RWPE2 (cell line): ENCODE data around the gene KLRC2.
"Not testable (repeated sequence)": the region's sequence is repeated elsewhere in the genome, so short reads cannot be mapped to it uniquely, and the experiment has no call there.

Source experiments
- ATAC-seq: fragments of 200-7000 bp; cut with Tn5 transposase; 3 replicates; pipeline ENCODE4 v1.9.1; 2021; ENCODE audit warnings: low read depth
- DNase-seq: peaks from one replicate; pipeline ENCODE4 v3.0.0-alpha.2; 2020; ENCODE audit warnings: low spot score
- H3K27ac ChIP-seq: fragments of 450-650 bp; 2 replicates; pipeline ENCODE4 v1.5.1; 2017; ENCODE audit warnings: mild to moderate bottlenecking; ENCODE audit not compliant: poor library complexity, severe bottlenecking
- H3K27me3 ChIP-seq: fragments of 250-450 bp; sonication (Bioruptor Pico); 2 replicates; pipeline ENCODE4 v1.5.1; 2021; ENCODE audit warnings: mild to moderate bottlenecking, moderate library complexity; ENCODE audit not compliant: insufficient read depth, poor library complexity, severe bottlenecking
- H3K36me3 ChIP-seq: fragments of 250-450 bp; sonication (Bioruptor Pico); 2 replicates; pipeline ENCODE4 v1.5.1; 2020; ENCODE audit warnings: low read depth, mild to moderate bottlenecking, moderate library complexity
- H3K4me1 ChIP-seq: fragments of 250-450 bp; sonication (Bioruptor Pico); 2 replicates; pipeline ENCODE4 v1.5.1; 2021; ENCODE audit warnings: mild to moderate bottlenecking, moderate library complexity; ENCODE audit not compliant: insufficient read depth, poor library complexity, severe bottlenecking
- H3K4me3 ChIP-seq: fragments of 250-450 bp; sonication (Bioruptor Pico); 2 replicates; pipeline ENCODE4 v1.5.1; 2021; ENCODE audit warnings: mild to moderate bottlenecking, moderate library complexity; ENCODE audit not compliant: severe bottlenecking
- H3K9me3 ChIP-seq: fragments of 250-450 bp; sonication (Bioruptor Pico); 2 replicates; pipeline ENCODE4 v1.5.1; 2021; ENCODE audit warnings: mild to moderate bottlenecking, moderate library complexity; ENCODE audit not compliant: severe bottlenecking
- TF ChIP-seq, protein P1 (sequence below): fragments of 450-650 bp; IDR thresholded peaks from one replicate; pipeline ENCODE4 v1.5.1; 2017; ENCODE audit warnings: mild to moderate bottlenecking, moderate library complexity; ENCODE audit not compliant: poor library complexity, severe bottlenecking

KLRC2 gene

DNA sequence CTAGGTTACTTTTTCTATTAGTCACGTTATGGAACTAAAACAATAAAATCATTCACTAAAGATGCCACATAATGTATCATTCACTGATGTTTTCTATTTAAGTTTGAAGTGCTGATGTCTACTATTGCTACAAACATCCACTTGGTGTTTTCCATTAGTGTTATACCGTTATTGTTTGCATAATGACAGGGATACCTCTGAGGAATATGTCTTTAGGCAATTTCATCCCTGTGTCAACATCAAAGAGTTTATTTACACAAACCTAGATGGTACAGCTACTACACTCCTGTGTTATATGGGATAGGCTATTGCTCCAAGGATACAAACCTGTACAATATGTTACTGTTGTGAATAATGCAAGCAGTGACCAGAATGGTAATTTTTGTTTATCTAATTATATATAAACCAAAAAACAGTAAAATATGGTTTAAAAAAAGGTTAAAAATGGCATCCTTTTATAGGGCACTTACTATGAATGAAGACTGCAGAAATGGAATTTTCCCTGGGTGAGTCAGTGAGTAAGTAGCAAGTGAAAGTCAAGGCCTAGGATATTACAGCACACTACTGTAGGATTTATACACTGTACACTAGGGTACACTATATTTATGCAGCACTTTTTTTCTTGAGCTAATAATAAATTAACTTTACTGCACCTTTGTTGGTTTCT lies 3.9 kb upstream of the KLRC2 start:
- ATAC-seq = peak; percentile 82
- not testable (repeated sequence) for H3K4me1 ChIP-seq, DNase-seq, H3K4me3 ChIP-seq, H3K27me3 ChIP-seq, H3K27ac ChIP-seq, H3K36me3 ChIP-seq, H3K9me3 ChIP-seq

DNA sequence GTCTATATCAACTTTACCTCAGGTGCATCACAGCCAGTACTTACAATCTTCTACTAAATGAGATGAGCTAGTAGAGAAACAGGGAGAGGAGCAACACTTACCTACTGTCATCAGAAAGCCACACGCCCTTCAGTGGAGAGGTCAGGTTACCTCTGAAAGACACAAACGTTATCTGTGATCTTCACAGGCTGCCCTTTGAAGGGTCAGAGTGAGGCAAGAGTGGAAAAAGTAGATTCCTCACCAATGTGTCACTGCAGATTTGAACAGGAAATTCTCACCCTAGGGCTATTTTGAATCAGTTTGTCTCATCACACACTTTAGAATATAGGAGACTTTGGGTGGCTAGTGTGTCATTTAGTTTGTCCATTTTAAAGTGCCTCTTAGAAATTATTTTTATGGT lies 1.8 kb upstream of the KLRC2 start:
- H3K4me1 ChIP-seq, H3K4me3 ChIP-seq, H3K36me3 ChIP-seq, H3K27me3 ChIP-seq, H3K9me3 ChIP-seq, H3K27ac ChIP-seq, DNase-seq: not testable (repeated sequence)
- ATAC-seq = peak; percentile 60

DNA sequence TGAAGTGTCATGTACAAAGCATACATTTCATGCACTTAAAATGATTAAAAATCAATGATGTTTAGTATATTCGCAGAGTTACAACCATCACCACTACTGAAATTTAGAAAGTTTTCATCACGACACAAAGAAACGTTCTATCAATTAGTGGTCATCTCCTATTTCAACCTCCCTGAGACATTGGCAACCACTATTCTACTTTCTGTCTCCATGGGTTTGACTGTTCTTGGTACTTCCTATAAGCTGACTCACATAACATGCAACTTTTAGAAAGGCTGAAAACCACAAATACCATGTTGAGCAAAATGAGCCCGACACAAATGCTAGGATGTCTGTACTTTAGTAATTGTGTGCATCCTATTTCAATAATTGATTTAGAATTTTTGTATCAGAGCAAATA lies 5.2 kb downstream of the KLRC2 start:
- not testable (repeated sequence) for H3K4me1 ChIP-seq

DNA sequence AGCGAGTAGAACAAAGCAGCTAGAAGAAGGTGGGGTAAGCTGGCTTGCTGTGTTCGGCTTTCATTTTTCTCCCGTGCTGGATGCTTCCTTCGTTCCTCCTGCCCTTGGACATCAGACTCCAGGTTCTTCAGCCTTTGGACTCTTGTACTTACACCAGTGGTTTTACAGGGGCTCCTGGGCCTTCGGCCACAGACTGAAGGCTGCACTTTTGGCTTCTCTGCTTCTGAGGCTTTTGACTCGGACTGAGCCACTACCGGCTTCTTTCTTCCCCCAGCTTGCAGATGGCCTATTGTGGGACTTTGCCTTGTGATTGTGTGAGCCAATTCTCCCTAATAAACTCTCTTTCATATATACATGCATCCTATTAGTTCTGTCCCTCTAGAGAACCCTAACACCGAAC lies 9.9 kb downstream of the KLRC2 start:
- not testable (repeated sequence) for H3K27me3 ChIP-seq, ATAC-seq, H3K4me1 ChIP-seq, H3K4me3 ChIP-seq, H3K27ac ChIP-seq, DNase-seq, H3K36me3 ChIP-seq, H3K9me3 ChIP-seq

More for the DNA sequence above, 5.2 kb downstream of the KLRC2 start:
- ATAC-seq, H3K36me3 ChIP-seq, DNase-seq, H3K27me3 ChIP-seq, H3K9me3 ChIP-seq, H3K4me3 ChIP-seq, H3K27ac ChIP-seq: not testable (repeated sequence)

DNA sequence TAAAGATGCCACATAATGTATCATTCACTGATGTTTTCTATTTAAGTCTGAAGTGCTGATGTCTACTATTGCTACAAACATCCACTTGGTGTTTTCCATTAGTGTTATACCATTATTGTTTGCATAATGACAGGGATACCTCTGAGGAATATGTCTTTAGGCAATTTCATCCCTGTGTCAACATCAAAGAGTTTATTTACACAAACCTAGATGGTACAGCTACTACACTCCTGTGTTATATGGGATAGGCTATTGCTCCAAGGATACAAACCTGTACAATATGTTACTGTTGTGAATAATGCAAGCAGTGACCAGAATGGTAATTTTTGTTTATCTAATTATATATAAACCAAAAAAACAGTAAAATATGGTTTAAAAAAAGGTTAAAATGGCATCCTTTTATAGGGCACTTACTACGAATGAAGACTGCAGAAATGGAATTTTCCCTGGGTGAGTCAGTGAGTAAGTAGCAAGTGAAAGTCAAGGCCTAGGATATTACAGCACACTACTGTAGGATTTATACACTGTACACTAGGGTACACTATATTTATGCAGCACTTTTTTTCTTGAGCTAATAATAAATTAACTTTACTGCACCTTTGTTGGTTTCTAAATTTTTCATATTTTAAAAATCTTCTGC lies 11.4 kb downstream of the KLRC2 start:
- not testable (repeated sequence) for H3K27me3 ChIP-seq, H3K36me3 ChIP-seq, H3K4me1 ChIP-seq, H3K9me3 ChIP-seq, DNase-seq, H3K4me3 ChIP-seq, H3K27ac ChIP-seq
- ATAC-seq = peak; percentile 91

DNA sequence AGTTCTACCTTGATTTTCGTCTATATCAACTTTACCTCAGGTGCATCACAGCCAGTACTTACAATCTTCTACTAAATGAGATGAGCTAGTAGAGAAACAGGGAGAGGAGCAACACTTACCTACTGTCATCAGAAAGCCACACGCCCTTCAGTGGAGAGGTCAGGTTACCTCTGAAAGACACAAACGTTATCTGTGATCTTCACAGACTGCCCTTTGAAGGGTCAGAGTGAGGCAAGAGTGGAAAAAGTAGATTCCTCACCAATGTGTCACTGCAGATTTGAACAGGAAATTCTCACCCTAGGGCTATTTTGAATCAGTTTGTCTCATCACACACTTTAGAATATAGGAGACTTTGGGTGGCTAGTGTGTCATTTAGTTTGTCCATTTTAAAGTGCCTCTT lies 13.7 kb downstream of the KLRC2 start:
- H3K4me1 ChIP-seq, DNase-seq, H3K36me3 ChIP-seq, H3K9me3 ChIP-seq, H3K27ac ChIP-seq, H3K27me3 ChIP-seq, H3K4me3 ChIP-seq: not testable (repeated sequence)
- ATAC-seq = peak; percentile 79

DNA sequence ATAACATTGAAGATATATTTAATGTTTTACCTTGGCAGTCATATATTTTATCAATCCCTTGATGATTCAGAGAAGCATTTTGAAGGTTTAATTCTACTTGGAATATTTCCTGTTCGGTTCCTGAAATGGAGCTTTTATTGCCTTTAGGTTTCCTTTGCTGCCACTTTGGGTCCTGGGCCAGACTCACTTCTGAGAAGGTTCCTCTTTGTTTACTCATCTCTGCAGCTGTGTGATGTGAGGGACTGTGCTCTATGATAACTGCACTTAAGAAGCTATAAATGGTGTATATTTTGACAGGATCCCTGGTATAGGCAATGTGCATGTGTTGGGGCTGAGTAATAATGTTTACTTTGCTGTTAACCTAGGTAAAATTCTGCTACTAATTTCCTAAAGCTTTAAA lies 15.5 kb downstream of the KLRC2 start, which contains the start of gene KLRC3:
KLRC3 (minus strand) TSS at position 262 of the 400 bp plus-strand sequence; CDS start at position 217, 45 bp downstream.
- H3K4me1 ChIP-seq, H3K27me3 ChIP-seq, H3K4me3 ChIP-seq, H3K27ac ChIP-seq, DNase-seq, H3K9me3 ChIP-seq, H3K36me3 ChIP-seq: not testable (repeated sequence)
- ATAC-seq = peak; percentile 69; the same call in 2 of the 3 replicates

DNA sequence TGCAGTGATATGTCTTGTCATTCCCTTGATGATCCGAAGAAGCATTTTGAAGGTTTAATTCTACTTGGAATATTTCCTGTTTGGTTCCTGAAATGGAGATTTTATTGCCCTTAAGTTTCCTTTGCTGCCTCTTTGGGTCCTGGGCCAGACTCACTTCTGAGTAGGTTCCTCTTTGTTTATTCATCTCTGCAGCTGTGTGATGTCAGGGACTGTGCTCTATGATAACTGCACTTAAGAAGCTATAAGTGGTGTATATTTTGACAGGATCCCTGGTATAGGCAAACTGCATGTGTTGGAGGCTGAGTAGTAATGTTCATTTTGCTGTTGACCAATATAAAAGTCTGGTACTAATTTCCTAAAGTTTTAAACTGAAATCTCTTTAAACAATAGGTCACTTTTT lies 26.4 kb downstream of the KLRC2 start, which contains the start of gene KLRC4:
KLRC4 (minus strand) TSS at position 366 of the 400 bp plus-strand sequence; CDS start at position 184, 182 bp downstream.
- H3K27me3 ChIP-seq = no peaks in the 10 kb centered on the region
- TF ChIP-seq, protein P1, sequence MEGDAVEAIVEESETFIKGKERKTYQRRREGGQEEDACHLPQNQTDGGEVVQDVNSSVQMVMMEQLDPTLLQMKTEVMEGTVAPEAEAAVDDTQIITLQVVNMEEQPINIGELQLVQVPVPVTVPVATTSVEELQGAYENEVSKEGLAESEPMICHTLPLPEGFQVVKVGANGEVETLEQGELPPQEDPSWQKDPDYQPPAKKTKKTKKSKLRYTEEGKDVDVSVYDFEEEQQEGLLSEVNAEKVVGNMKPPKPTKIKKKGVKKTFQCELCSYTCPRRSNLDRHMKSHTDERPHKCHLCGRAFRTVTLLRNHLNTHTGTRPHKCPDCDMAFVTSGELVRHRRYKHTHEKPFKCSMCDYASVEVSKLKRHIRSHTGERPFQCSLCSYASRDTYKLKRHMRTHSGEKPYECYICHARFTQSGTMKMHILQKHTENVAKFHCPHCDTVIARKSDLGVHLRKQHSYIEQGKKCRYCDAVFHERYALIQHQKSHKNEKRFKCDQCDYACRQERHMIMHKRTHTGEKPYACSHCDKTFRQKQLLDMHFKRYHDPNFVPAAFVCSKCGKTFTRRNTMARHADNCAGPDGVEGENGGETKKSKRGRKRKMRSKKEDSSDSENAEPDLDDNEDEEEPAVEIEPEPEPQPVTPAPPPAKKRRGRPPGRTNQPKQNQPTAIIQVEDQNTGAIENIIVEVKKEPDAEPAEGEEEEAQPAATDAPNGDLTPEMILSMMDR = no peak
- H3K9me3 ChIP-seq = no peaks in the 10 kb centered on the region
- ATAC-seq = peak; percentile 60; the same call in 1 of the 3 replicates
- no peaks in the 10 kb centered on the region for H3K36me3 ChIP-seq
- H3K4me1 ChIP-seq = no peaks in the 10 kb centered on the region
- no peak for DNase-seq
- H3K4me3 ChIP-seq = no peak within 1 kb of the TSS
- no peak within 1 kb of the TSS for H3K27ac ChIP-seq
